Liver (tissue), 3 donors: ENCODE results near the gene GHR.

Experiments used
- CTCF ChIP-seq: fragments of 150-350 bp; IDR thresholded peaks from 2 replicates; pipeline ENCODE4 v1.5.1; 2017; ENCODE audit warnings: improper control_type of control experiment, low read depth, low read length; ENCODE audit not compliant: missing input control
- EGR1 ChIP-seq, 2 donors: IDR thresholded peaks; 2 replicates each; pipeline ENCODE4 v1.6.1; 2016 to 2018; ENCODE audit warnings: antibody characterized with exemption in 2 of 2, low read depth in 2 of 2
- FOXA1 ChIP-seq: IDR thresholded peaks from 2 replicates; pipeline ENCODE4 v1.6.1; 2016; ENCODE audit warnings: antibody characterized with exemption
- HNF4A ChIP-seq, 2 donors: conservative IDR thresholded peaks; 2 replicates each; pipeline ENCODE4 v1.6.1; 2016; ENCODE audit warnings: antibody characterized with exemption in 2 of 2, mild to moderate bottlenecking in 2 of 2
- HNF4G ChIP-seq: IDR thresholded peaks from 2 replicates; pipeline ENCODE4 v1.6.1; 2016; ENCODE audit warnings: antibody characterized with exemption
- RXRA ChIP-seq, 2 donors: IDR thresholded peaks; 2 replicates each; pipeline ENCODE4 v1.6.1; 2017 to 2018; ENCODE audit warnings: antibody characterized with exemption in 2 of 2, mild to moderate bottlenecking in 1 of 2
- SP1 ChIP-seq: IDR thresholded peaks from 2 replicates; pipeline ENCODE4 v1.6.1; 2018; ENCODE audit warnings: antibody characterized with exemption, mild to moderate bottlenecking
- YY1 ChIP-seq: IDR thresholded peaks from 2 replicates; pipeline ENCODE4 v1.6.1; 2016; ENCODE audit warnings: antibody characterized with exemption, mild to moderate bottlenecking
- ZBTB33 ChIP-seq: IDR thresholded peaks from 2 replicates; pipeline ENCODE4 v1.6.1; 2016; ENCODE audit warnings: antibody characterized with exemption
- TF ChIP-seq, protein P1 (sequence below): IDR thresholded peaks from 2 replicates; pipeline ENCODE4 v1.6.1; 2016; ENCODE audit warnings: antibody characterized with exemption, mild to moderate bottlenecking
- TF ChIP-seq, protein P2 (sequence below): IDR thresholded peaks from 2 replicates; pipeline ENCODE4 v1.6.1; 2016; ENCODE audit warnings: antibody characterized with exemption
- donor health status: healthy.
- donor health status: healthy.

GRCh38 chr5:42573386-42573785 is 150.1 kb downstream of the GHR start:
- no peak for TF ChIP-seq CTCF
- peak; percentile 18 for TF ChIP-seq YY1
- TF ChIP-seq RXRA (IDR thresholded peaks at IDR 0.05): peak; percentile 97
- peak; percentile 72 for TF ChIP-seq ZBTB33
- TF ChIP-seq FOXA1: peak; percentile 45
- TF ChIP-seq SP1: peak; percentile 72
- TF ChIP-seq HNF4G: peak; percentile 70
- peak in 1 of 2 donors; percentile 34 for TF ChIP-seq EGR1 (IDR thresholded peaks at IDR 0.05; ENCODE audit: low read depth in 2 of 2)
- peak; percentile 91 to 92 for TF ChIP-seq HNF4A (conservative IDR thresholded peaks at IDR 0.05)
- TF ChIP-seq, protein P1, sequence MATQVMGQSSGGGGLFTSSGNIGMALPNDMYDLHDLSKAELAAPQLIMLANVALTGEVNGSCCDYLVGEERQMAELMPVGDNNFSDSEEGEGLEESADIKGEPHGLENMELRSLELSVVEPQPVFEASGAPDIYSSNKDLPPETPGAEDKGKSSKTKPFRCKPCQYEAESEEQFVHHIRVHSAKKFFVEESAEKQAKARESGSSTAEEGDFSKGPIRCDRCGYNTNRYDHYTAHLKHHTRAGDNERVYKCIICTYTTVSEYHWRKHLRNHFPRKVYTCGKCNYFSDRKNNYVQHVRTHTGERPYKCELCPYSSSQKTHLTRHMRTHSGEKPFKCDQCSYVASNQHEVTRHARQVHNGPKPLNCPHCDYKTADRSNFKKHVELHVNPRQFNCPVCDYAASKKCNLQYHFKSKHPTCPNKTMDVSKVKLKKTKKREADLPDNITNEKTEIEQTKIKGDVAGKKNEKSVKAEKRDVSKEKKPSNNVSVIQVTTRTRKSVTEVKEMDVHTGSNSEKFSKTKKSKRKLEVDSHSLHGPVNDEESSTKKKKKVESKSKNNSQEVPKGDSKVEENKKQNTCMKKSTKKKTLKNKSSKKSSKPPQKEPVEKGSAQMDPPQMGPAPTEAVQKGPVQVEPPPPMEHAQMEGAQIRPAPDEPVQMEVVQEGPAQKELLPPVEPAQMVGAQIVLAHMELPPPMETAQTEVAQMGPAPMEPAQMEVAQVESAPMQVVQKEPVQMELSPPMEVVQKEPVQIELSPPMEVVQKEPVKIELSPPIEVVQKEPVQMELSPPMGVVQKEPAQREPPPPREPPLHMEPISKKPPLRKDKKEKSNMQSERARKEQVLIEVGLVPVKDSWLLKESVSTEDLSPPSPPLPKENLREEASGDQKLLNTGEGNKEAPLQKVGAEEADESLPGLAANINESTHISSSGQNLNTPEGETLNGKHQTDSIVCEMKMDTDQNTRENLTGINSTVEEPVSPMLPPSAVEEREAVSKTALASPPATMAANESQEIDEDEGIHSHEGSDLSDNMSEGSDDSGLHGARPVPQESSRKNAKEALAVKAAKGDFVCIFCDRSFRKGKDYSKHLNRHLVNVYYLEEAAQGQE: peak; percentile 37
- TF ChIP-seq, protein P2, sequence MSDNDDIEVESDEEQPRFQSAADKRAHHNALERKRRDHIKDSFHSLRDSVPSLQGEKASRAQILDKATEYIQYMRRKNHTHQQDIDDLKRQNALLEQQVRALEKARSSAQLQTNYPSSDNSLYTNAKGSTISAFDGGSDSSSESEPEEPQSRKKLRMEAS: no peak
